ENCODE data around the gene SZT2. TPM values are rescaled to one million over a fixed set of nuclear protein-coding genes. Genes with fewer than 3 reads are reported as not detected.

SZT2 gene
- total RNA-seq, 1 donor from 2014 or later = 39.4 TPM

DNA sequence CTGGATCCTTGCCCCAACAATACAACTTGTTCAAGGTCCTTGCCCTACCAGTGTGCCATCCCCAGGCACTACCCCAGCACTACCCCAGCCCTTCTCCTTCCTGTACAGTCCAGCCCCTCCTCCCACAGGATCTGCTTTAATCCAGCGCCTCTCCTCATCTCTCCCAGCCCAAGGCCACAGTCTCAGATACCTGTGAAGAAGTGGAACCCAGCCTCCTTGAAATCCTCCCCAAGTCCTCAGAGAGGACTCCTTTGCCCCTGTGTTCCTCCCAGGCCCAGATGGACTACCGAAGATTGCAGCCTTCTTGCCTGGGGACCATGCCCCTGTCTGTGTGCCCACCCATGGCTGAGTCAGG, 37.4 kb upstream of the SZT2 start:
- Mint-ChIP-seq H3K27me3 (ENCODE audit: low read depth) (peaks cover 14% of the 10 kb centered on the region), H3K9me3 (peaks cover 3% of the 10 kb centered on the region), H3K4me3 (peak overlapping the region; percentile 16), H3K27ac (ENCODE audit: unreplicated experiment) (no peak overlapping the region), H3K36me3 (ENCODE audit: low read depth) (peaks cover 3% of the 10 kb centered on the region), H3K4me1 (peaks cover 19% of the 10 kb centered on the region)
- no peak for DNase-seq (ENCODE audit: low read depth, low spot score)
- TF ChIP-seq, protein P1, sequence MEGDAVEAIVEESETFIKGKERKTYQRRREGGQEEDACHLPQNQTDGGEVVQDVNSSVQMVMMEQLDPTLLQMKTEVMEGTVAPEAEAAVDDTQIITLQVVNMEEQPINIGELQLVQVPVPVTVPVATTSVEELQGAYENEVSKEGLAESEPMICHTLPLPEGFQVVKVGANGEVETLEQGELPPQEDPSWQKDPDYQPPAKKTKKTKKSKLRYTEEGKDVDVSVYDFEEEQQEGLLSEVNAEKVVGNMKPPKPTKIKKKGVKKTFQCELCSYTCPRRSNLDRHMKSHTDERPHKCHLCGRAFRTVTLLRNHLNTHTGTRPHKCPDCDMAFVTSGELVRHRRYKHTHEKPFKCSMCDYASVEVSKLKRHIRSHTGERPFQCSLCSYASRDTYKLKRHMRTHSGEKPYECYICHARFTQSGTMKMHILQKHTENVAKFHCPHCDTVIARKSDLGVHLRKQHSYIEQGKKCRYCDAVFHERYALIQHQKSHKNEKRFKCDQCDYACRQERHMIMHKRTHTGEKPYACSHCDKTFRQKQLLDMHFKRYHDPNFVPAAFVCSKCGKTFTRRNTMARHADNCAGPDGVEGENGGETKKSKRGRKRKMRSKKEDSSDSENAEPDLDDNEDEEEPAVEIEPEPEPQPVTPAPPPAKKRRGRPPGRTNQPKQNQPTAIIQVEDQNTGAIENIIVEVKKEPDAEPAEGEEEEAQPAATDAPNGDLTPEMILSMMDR (conservative IDR thresholded peaks at IDR 0.05) = no peak

DNA sequence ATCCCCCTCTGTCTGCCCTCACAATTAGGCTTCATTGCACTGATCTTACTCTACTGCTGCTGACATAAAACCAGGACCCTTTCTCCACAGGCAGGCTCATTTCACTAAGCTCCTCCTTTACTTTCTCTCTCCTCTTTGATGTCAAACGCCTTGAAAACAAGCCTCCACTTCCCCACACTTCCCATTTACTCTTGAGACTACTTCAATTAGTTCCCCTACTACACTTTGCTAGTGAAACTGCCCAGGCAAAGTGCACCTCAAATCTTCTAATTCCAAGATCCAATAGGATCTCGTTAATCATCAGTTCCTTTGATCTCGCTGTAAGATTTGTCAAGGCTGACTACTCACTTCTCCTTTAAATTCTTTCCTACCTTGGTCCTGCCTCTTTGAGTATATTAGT, 36.8 kb upstream of the SZT2 start:
- Mint-ChIP-seq H3K36me3 (ENCODE audit: low read depth) (peaks cover 3% of the 10 kb centered on the region), H3K9me3 (peaks cover 3% of the 10 kb centered on the region), H3K27me3 (ENCODE audit: low read depth) (peaks cover 10% of the 10 kb centered on the region), H3K27ac (ENCODE audit: unreplicated experiment) (no peak overlapping the region), H3K4me3 (peak overlapping the region; percentile 16), H3K4me1 (peaks cover 21% of the 10 kb centered on the region)
- TF ChIP-seq, protein P1 (conservative IDR thresholded peaks at IDR 0.05) = no peak
- DNase-seq (ENCODE audit: low read depth, low spot score) = no peak

DNA sequence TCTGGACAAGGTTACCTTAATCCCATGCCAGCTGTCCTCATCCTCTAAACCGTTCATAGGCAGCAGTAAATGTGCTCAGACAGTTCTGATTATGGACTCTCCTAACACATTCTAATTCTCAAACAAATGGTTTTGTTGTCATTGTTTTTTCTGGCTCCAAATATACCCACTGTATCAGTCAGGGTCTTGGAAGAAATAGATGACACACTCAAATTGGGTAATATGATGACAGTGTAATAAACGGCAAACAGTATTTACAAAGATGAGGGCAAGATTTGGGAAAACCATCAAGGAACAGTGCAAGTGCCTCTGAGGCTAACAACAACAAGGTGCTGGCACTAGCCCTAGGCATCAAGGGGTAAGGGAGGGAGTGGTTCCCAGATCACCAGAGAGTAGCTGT, 35.2 kb upstream of the SZT2 start:
- no peak overlapping the region for H3K27ac Mint-ChIP-seq (ENCODE audit: unreplicated experiment)
- no peak for DNase-seq (ENCODE audit: low read depth, low spot score)
- H3K4me1 Mint-ChIP-seq = peaks cover 25% of the 10 kb centered on the region
- H3K9me3 Mint-ChIP-seq = peaks cover 3% of the 10 kb centered on the region
- peaks cover 4% of the 10 kb centered on the region for H3K36me3 Mint-ChIP-seq (ENCODE audit: low read depth)
- H3K4me3 Mint-ChIP-seq = peak overlapping the region; percentile 23
- H3K27me3 Mint-ChIP-seq (ENCODE audit: low read depth) = no peaks in the 10 kb centered on the region
- TF ChIP-seq, protein P1 (conservative IDR thresholded peaks at IDR 0.05) = no peak

DNA sequence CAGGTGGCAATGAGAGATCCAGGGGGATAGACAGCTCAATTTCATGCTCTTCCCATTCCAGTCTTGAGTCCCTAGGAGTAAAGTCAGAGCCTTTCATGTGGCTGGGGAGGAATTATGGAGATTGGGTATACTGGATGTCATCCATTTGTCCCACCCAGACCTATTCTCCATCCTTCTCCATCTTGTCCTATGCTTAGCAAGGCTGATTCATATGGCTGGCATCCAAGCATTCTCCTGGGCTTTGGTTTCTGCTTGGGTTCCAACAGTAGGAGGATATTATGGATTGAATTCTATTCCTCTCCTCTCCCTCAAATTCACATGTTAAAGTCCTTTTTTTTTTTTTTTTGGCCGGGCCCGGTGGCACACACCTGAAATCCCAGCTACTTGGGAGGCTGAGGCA, 34.8 kb upstream of the SZT2 start:
- Mint-ChIP-seq H3K27me3 (ENCODE audit: low read depth) (no peaks in the 10 kb centered on the region), H3K9me3 (peaks cover 3% of the 10 kb centered on the region), H3K27ac (ENCODE audit: unreplicated experiment) (no peak overlapping the region), H3K4me3 (peak overlapping the region; percentile 23), H3K4me1 (peaks cover 25% of the 10 kb centered on the region), H3K36me3 (ENCODE audit: low read depth) (peaks cover 9% of the 10 kb centered on the region)
- no peak for DNase-seq (ENCODE audit: low read depth, low spot score)
- TF ChIP-seq, protein P1 (conservative IDR thresholded peaks at IDR 0.05) = no peak

DNA sequence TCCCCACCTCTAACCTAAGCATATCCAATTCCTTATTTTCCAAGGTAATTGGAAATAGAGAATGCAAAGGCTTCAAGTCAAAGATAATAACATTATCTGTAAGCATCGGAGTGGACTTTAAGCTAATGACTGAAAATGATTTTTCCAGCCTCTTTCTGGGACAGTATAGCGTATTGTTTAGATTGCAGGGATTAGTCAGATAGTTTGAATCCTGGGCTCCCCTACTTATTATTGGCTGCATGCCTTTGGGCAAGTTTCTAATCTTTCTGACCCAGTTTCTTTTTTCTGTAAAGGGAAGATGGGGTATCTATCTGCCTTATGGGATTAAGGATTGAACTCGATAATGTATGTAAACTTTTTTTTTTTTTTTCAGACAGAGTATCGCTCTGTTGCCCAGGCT, 32.4 kb upstream of the SZT2 start:
- Mint-ChIP-seq H3K4me1 (peaks cover 45% of the 10 kb centered on the region), H3K27ac (ENCODE audit: unreplicated experiment) (no peak overlapping the region), H3K36me3 (ENCODE audit: low read depth) (peaks cover 23% of the 10 kb centered on the region), H3K27me3 (ENCODE audit: low read depth) (no peaks in the 10 kb centered on the region), H3K9me3 (peaks cover 3% of the 10 kb centered on the region), H3K4me3 (peak overlapping the region; percentile 74)
- TF ChIP-seq, protein P1 (conservative IDR thresholded peaks at IDR 0.05) = no peak
- no peak for DNase-seq (ENCODE audit: low read depth, low spot score)
